T-helper 9 cell (primary cell): ENCODE measurements around the gene KIF2C.

Experiments
- DNase-seq: peaks from one replicate; pipeline ENCODE4 v3.0.0-alpha.2; 2020

KIF2C gene

DNA sequence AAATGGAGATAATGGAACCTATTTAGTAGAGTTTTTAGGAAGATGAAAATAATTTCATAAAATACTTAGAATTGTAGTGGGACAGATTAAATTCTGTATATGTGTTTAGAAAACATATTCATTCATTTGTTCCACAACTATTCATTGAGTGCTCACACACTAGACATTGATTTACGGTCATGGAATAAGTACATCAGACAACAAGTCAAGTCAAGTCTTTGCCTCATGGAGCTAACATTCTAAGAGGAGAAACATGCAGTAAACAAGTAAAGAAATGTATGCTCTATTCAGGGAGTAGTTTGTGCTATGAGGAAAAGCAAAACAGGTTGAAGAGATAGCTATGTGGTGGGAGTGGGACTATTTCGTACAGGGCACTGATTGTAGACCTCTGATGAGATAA, 77.7 kb downstream of the KIF2C start:
- no peak for DNase-seq
